ENCODE results near the gene CD27. TPM values are rescaled to one million over a fixed set of nuclear protein-coding genes. Genes with fewer than 3 reads are reported as not detected.
"Not testable (repeated sequence)": the region's sequence is repeated elsewhere in the genome, so short reads cannot be mapped to it uniquely, and the experiment has no call there.

The CD27 gene
- total RNA-seq, 2 experiments from 2014 or later: 133 to 134 TPM

DNA sequence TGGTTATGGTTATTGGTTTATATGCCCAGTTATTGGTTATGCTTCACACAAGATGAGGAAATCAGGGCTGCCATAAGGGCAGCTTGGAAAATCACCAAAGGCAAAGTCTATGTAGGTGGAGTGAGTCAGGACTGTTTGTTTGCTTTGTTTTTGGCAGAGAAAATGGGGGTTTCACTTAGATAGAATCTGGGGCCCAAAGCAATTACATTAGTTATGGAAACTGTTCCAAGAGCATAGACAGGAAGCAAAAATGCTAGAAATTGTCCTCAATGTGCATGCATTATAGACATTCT, 23.5 kb downstream of the CD27 start:
- CTCF ChIA-PET: interaction anchor here (0.8 to 1.7 kb wide), 5 partner anchors 17 to 70 kb away, joined by 3 to 6 read pairs (median 3); partner anchors contain the start of genes MRPL51 and TAPBPL
- POLR2A ChIA-PET: interaction anchor here (0.9 to 3.1 kb wide), 3 partner anchors 15 to 67 kb away, joined by 3 to 18 read pairs (median 5); partner anchors contain the start of genes CD27 and GAPDH

- POLR2A ChIA-PET: interaction anchor here (0.6 to 3.1 kb wide), 7 partner anchors 10 to 220 kb away, joined by 3 to 18 read pairs (median 5); partner anchors contain the start of genes CD27, GAPDH and ZNF384
- CTCF ChIA-PET: interaction anchor here (0.8 to 1.7 kb wide), 4 partner anchors 17 to 69 kb away, joined by 3 to 6 read pairs (median 4); partner anchors contain the start of genes MRPL51 and TAPBPL
These were observed 24.3 kb downstream of the CD27 start for GRCh38 chr12:6469092-6469491.

- ChIA-PET CTCF (interaction anchor here (0.6 to 2.7 kb wide), 9 partner anchors 9 to 315 kb away, joined by 3 to 16 read pairs (median 5); partner anchors contain the start of genes MRPL51 and TAPBPL), POLR2A (interaction anchor here (0.6 to 3.1 kb wide), 14 partner anchors 8 to 475 kb away, joined by 3 to 29 read pairs (median 8); partner anchors contain the start of genes C12orf57, CD27, COPS7A and MRPL51)
These were observed 25.0 kb downstream of the CD27 start for GRCh38 chr12:6469609-6470374.

GRCh38 chr12:6470375-6471163, 25.8 kb downstream of the CD27 start, which contains the start of gene VAMP1:
Gene VAMP1, minus strand, starts transcription at chr12:6470677. Its CDS starts 146 bp downstream, at chr12:6470531.
- ChIA-PET POLR2A (interaction anchor here (0.5 to 3.1 kb wide), 17 partner anchors 9 to 1594 kb away, joined by 3 to 29 read pairs (median 7); partner anchors contain the start of genes C12orf57, CD27, COPS7A and GAPDH), CTCF (interaction anchor here (0.6 to 2.7 kb wide), 10 partner anchors 9 to 314 kb away, joined by 3 to 16 read pairs (median 4); partner anchors contain the start of gene TAPBPL)

GRCh38 chr12:6471989-6472360, 27.2 kb downstream of the CD27 start:
- ChIA-PET POLR2A (no interaction called here), CTCF (interaction anchor here (2.1 to 2.7 kb wide), 2 partner anchors 29 to 48 kb away, joined by 5 to 16 read pairs; no protein-coding TSS in a partner anchor)

DNA sequence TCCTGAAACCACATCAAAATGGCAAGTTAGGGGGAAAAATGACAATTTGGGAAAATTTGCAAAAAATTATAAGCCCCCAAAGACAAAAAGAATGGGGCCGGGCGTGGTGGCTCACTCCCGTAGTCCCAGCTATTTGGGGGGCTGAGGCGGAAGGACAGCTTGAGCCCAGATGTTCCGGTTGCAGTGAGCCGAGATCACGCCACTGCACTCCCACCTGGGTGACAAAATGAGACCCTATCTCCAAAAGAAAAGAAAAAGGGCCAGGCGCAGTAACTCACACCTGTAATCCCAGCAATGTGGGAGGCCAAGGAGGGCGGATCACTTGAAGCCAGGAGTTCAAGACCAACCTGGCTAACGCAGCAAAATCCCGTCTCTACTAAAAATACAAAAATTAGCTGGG, 27.7 kb downstream of the CD27 start:
- ChIA-PET POLR2A (no interaction called here), CTCF (interaction anchor here (2.1 kb wide), 1 partner anchor 30 kb away, joined by 5 read pairs; no protein-coding TSS in a partner anchor)

GRCh38 chr12:6475233-6475975, 30.6 kb downstream of the CD27 start:
- CTCF ChIA-PET, POLR2A ChIA-PET: not testable (repeated sequence)

DNA sequence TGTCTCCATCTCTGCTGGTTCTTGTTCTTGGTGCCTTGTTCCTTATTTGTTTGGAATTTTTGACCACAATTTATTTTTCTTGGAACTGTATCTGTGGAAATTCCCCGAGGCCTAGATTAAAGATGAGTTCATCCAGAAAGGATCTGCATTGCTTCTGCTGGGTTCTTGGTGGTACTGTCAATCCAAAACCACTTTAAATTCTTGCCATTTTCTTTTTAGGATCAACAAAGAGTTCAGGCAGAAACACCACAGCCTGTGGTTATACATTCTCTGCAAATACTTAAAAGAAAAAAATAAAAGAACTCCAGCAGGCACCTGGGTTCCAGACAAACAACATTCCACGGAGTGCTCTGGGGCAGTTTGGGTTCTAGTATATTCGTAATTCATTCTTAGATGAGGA, 31.7 kb downstream of the CD27 start:
- POLR2A ChIA-PET: no interaction called here
- CTCF ChIA-PET: no interaction called here

DNA sequence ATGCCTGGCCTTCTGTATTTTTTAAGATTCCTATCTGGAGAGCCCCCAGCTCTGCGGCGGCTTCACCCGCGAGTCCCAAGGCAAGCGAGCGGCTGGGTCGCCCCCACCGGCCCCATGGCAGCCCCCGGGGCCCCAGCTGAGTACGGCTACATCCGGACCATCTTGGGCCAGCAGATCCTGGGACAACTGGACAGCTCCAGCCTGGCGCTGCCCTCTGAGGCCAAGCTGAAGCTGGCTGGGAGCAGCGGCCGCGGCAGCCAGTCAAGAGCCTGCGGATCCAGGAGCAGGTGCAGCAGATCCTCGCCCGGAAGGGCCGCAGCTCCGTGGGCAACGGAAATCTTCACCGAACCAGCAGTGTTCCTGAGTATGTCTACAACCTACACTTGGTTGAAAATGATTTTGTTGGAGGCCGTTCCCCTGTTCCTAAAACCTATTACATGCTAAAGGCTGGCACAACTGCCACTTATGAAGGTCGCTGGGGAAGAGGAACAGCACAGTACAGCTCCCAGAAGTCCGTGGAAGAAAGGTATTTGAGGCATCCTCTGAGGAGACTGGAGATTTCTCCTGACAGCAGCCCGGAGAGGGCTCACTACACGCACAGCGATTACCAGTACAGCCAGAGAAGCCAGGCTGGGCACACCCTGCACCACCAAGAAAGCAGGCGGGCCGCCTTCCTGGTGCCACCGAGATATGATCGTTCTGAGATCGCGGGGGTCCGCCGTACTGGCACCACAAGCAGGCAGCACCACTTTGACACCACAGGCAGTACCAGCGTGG, 33.0 kb downstream of the CD27 start:
- POLR2A ChIA-PET, CTCF ChIA-PET: not testable (repeated sequence)

DNA sequence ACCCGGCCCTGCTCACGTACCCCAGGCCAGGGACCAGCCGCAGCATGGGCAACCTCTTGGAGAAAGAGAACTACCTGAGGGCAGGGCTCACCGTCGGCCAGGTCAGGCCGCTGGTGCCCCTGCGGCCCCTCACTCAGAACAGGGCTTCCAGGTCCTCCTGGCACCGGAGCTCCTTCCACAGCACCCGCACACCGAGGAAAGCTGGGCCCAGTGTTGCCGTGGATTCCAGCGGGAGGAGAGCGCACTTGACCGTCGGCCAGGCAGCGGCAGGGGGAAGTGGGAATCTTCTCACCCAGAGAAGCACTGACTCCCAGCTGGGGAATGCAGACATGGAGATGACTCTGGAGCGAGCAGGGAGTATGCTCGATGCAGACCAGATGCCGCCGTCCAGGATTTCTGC, 33.7 kb downstream of the CD27 start:
- POLR2A ChIA-PET: no interaction called here
- CTCF ChIA-PET: no interaction called here

DNA sequence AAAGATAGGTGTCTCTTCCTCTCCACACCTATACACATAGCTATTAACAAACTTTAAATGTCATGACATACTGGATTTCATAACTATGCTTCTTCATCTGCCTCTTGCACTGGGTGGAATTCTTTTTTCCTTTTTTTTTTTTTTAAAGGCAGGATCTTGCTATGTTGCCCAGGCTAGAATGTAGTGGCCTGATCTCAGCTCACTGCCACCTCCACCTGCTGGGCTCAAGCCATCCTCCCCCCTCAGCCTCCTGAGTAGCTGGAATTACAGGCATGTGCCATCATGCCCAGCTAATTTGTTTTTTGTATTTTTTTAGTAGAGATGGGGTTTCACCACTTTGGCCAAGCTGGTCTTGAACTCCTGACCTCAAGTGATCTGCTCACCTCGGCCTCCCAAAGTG, 43.5 kb downstream of the CD27 start:
- ChIA-PET POLR2A (interaction anchor here (1.2 kb wide), 1 partner anchor 97 kb away, joined by 4 read pairs; no protein-coding TSS in a partner anchor), CTCF (no interaction called here)

DNA sequence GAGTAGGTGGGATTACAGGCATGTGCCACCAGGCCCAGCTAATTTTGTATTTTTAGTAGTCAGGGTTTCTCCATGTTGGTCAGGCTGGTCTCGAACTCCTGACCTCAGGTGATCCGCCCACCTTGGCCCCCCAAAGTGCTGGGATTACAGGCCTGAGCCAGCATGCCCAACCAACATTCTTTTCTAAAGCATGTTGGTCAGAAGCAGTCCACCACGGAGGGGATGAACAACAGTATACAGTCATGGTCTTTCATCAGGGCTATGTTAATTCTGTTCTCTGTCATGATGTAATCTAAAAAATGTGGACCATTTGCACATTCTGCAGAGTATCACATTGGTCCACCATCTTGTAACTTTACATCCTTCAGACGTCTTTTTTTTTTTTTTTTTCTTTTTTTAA, 44.7 kb downstream of the CD27 start:
- ChIA-PET POLR2A (no interaction called here), CTCF (no interaction called here)

GRCh38 chr12:6490673-6491072, 45.9 kb downstream of the CD27 start:
- POLR2A ChIA-PET: interaction anchor here (0.7 kb wide), 1 partner anchor 11 kb away, joined by 3 read pairs; no protein-coding TSS in a partner anchor
- CTCF ChIA-PET: interaction anchor here (0.7 kb wide), 1 partner anchor 358 kb away, joined by 5 read pairs; no protein-coding TSS in a partner anchor

DNA sequence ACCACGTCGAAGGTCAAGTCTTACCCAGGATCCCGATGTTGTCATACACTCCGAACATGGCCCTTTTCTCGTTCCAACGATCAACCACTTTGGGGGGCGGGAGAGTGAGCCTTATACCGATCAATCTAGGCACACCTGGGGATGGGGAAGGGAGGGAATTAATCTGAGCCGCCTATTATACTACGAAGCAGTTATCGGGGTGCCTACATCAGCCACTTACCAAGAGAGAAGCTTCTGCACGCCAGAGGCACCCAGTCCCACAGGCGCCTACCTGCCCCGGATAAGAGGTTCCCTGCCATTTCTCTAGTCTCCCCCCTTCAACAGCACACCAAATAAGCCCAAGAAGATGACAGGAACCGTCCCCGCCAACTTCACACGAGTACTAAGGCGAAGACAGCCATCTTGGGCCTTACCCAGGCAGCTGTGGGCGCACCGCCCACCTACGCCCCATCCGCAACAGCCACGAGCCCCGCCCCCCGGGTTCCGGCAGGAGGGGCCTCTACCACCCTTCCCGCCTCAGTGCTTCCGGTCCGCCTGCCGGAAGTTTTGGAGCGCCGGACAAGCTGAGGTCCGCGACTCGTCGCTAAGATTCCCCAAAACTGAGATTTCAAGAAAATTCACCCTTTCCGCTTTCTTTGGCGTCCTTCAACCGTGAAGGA, 48.2 kb downstream of the CD27 start, which contains the start of gene MRPL51:
Gene MRPL51 (minus strand): TSS at position 425 of the 659 bp plus-strand sequence. CDS start 126 bp downstream, at position 299.
- ChIA-PET CTCF (interaction anchor here (0.8 to 1.9 kb wide), 5 partner anchors 20 to 69 kb away, joined by 3 to 6 read pairs (median 5); no protein-coding TSS in a partner anchor), POLR2A (interaction anchor here (0.5 to 2.0 kb wide), 14 partner anchors 9 to 375 kb away, joined by 3 to 16 read pairs (median 4); partner anchors contain the start of genes GAPDH, TPI1 and VAMP1)

DNA sequence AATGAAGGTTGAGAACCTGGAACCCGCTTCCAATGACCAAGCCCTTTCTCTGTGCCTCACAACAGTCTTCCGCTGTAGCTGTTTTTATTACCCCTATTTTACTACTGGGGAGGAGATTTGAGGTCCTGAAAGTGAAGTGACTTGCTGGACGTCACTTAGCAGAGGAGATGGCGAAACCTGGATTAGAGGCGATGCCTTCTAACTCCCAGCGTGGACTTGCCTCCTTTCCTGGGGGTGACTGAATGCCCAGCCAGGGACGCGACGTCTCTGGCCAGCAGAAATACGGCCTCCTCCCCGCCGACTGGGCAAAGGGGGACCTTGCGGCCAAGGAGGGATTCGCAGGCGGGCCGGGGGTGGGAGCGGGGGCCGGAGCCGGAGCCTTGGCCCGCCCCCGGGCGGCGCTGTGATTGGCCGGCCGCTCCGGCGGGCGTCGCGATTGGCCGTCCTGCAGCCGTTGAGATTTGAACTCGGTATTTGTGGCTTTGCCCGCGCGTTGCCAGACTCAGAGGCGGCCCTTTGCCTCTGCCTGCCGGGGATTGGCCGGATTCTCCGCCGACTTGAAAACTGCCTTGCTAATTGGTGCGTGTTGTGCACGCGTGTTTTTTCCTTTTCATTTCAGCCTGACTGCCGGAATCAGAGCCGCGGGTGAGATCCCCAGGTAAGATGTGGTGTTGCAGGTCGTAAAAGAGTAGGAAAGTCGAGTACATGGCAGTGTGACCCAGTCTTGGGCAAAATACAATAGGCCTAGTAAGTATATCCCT, 48.9 kb downstream of the CD27 start, which contains the start of gene NCAPD2:
Gene NCAPD2 (plus strand): TSS at position 606 of the 761 bp plus-strand sequence. CDS start 997 bp downstream, outside the sequence.
- ChIA-PET POLR2A (interaction anchor here (0.5 to 2.0 kb wide), 14 partner anchors 9 to 374 kb away, joined by 3 to 16 read pairs (median 4); partner anchors contain the start of genes GAPDH, TPI1 and VAMP1), CTCF (interaction anchor here (0.8 to 1.9 kb wide), 7 partner anchors 20 to 70 kb away, joined by 3 to 6 read pairs (median 5); no protein-coding TSS in a partner anchor)

DNA sequence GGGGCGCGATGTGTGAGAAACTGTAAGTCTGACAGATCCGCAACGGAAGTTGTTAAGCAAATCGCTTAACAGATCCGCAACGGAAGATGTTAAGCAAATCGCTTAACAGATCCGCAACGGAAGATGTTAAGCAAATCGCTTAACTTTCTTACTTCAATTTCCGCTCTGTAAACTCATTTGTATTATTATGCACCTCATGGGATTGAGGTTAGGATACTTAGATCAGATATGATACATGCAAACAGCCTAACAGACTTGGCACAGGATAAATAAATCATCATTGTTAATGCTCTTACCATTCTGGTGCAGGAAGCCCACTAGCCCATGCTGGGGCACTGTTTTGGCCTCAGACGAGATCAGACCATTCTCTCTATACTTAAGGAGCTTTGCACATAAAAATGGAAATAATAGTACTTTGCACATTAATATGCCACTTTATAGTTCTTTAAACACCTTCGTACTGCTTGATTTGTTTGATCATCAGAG, 49.5 kb downstream of the CD27 start:
- ChIA-PET CTCF (interaction anchor here (0.7 to 1.3 kb wide), 3 partner anchors 40 to 71 kb away, joined by 4 to 5 read pairs (median 5); partner anchors contain the start of gene GAPDH), POLR2A (interaction anchor here (1.0 kb wide), 1 partner anchor 38 kb away, joined by 7 read pairs; no protein-coding TSS in a partner anchor)

Measured in activated CD8-positive, alpha-beta memory T cell treated with anti-CD3 and anti-CD28 coated beads for 36 hours (primary cell).